ENCODE results near the gene IL1R2.

The IL1R2 gene

GRCh38 chr2:102008490-102008889 is 16.7 kb downstream of the IL1R2 start:
- no peak for TF ChIP-seq CTCF (IDR thresholded peaks at IDR 0.05)

GRCh38 chr2:102009557-102009956 is 17.8 kb downstream of the IL1R2 start:
- no peak for TF ChIP-seq CTCF (IDR thresholded peaks at IDR 0.05)

GRCh38 chr2:102010902-102011301 is 19.1 kb downstream of the IL1R2 start:
- TF ChIP-seq CTCF (IDR thresholded peaks at IDR 0.05), result no peak

- TF ChIP-seq CTCF (IDR thresholded peaks at IDR 0.05), result no peak
Observed at GRCh38 chr2:102012061-102012614, 20.4 kb downstream of the IL1R2 start.

GRCh38 chr2:102013206-102014040 is 21.7 kb downstream of the IL1R2 start:
- no peak for TF ChIP-seq CTCF (IDR thresholded peaks at IDR 0.05)

GRCh38 chr2:102014041-102014345 is 22.2 kb downstream of the IL1R2 start:
- TF ChIP-seq CTCF (IDR thresholded peaks at IDR 0.05), result no peak

- TF ChIP-seq CTCF (IDR thresholded peaks at IDR 0.05), result no peak
Observed at GRCh38 chr2:102015399-102015798, 23.6 kb downstream of the IL1R2 start.
